IMR-90 (cell line): Measurements from ENCODE around the gene SEBOX. TPM values are rescaled to one million over a fixed set of nuclear protein-coding genes. Genes with fewer than 3 reads are reported as not detected.

Experiments used
- ATAC-seq: fragments of 200-7000 bp; cut with Tn5 transposase; 2 replicates; pipeline ENCODE4 v1.9.1; 2020; ENCODE audit warnings: low read depth, mild to moderate bottlenecking, moderate library complexity
- BruUV-seq: library from RNA; stranded (reverse); fragments of 400-500 nt; replicated peaks from 2 replicates; lab custom pipeline; 2021; lab: Mats Ljungman, UMichigan
- CTCF ChIA-PET: fragments of 300-600 bp; formaldehyde crosslinking; extraction: SDS; loops from one replicate; lab custom pipeline; 2021; ENCODE audit warnings: antibody characterized with exemption; lab: Yijun Ruan, JAX
- POLR2A ChIA-PET: fragments of 300-600 bp; sonication (Branson Sonifier 250); formaldehyde crosslinking; loops from one replicate; lab custom pipeline; 2022; ENCODE audit warnings: antibody characterized with exemption; ENCODE audit not compliant: unreplicated experiment; lab: Charles Lee
- DNase-seq: peaks from one replicate; pipeline ENCODE4 v3.0.0; 2013
- H2AFZ ChIP-seq: replicated peaks from 2 replicates; pipeline ENCODE3; 2013; ENCODE audit warnings: low read length, mild to moderate bottlenecking; ENCODE audit not compliant: poor library complexity
- H2AK5ac ChIP-seq: 2 replicates; pipeline ENCODE4 v1.6.1; 2013; ENCODE audit warnings: low read depth, low read length, inconsistent platforms
- H2AK9ac ChIP-seq: replicated peaks from 2 replicates; pipeline ENCODE3; 2013; ENCODE audit warnings: mild to moderate bottlenecking, low read depth, low read length, moderate library complexity; ENCODE audit not compliant: poor library complexity
- H2BK120ac ChIP-seq: 2 replicates; pipeline ENCODE4 v1.6.1; 2013; ENCODE audit warnings: low read depth, low read length, inconsistent platforms
- H2BK15ac ChIP-seq: 3 replicates; pipeline ENCODE4 v1.6.1; 2013; ENCODE audit warnings: low read depth, low read length, inconsistent platforms
- H2BK20ac ChIP-seq: 2 replicates; pipeline ENCODE4 v1.6.1; 2013; ENCODE audit warnings: low read depth, mild to moderate bottlenecking, inconsistent platforms, low read length, moderate library complexity
- H2BK5ac ChIP-seq: 2 replicates; pipeline ENCODE4 v1.6.1; 2013; ENCODE audit warnings: mild to moderate bottlenecking, low read depth, low read length, inconsistent platforms; ENCODE audit not compliant: poor library complexity, severe bottlenecking
- H3K14ac ChIP-seq: replicated peaks from 2 replicates; pipeline ENCODE4 v1.6.1; 2013; ENCODE audit warnings: low read depth, low read length, inconsistent platforms
- H3K18ac ChIP-seq: 2 replicates; pipeline ENCODE4 v1.6.1; 2013; ENCODE audit warnings: low read depth, low read length, control low read depth
- H3K23ac ChIP-seq: 2 replicates; pipeline ENCODE4 v1.6.1; 2013; ENCODE audit warnings: low read depth, low read length, inconsistent platforms
- H3K27ac ChIP-seq: 2 replicates; pipeline ENCODE4 v1.5.1; 2013; ENCODE audit warnings: mild to moderate bottlenecking, control low read depth, low read length; ENCODE audit not compliant: insufficient read depth
- H3K27me3 ChIP-seq: 2 replicates; pipeline ENCODE4 v1.6.1; 2013; ENCODE audit warnings: low read length; ENCODE audit not compliant: control insufficient read depth, insufficient read depth
- H3K36me3 ChIP-seq: 2 replicates; pipeline ENCODE4 v1.6.1; 2013; ENCODE audit warnings: low read length, mixed read lengths; ENCODE audit not compliant: control insufficient read depth, insufficient read depth
- H3K4ac ChIP-seq: 2 replicates; pipeline ENCODE4 v1.6.1; 2013; ENCODE audit warnings: low read depth, low read length, inconsistent platforms
- H3K4me1 ChIP-seq: 2 replicates; pipeline ENCODE4 v1.6.1; 2013; ENCODE audit warnings: low read length, mixed read lengths; ENCODE audit not compliant: control insufficient read depth, insufficient read depth
- H3K4me2 ChIP-seq: 2 replicates; pipeline ENCODE4 v1.6.1; 2013; ENCODE audit warnings: low read depth, mild to moderate bottlenecking, control low read depth, low read length, moderate library complexity
- H3K4me3 ChIP-seq: 2 replicates; pipeline ENCODE4 v1.5.1; 2013; ENCODE audit warnings: low read depth, mild to moderate bottlenecking, control low read depth, low read length, moderate library complexity; ENCODE audit not compliant: insufficient read depth
- H3K56ac ChIP-seq: 2 replicates; pipeline ENCODE4 v1.6.1; 2013; ENCODE audit warnings: low read length, inconsistent platforms; ENCODE audit not compliant: insufficient read depth; ENCODE audit errors: extremely low read depth
- H3K79me1 ChIP-seq, 2 experiments: 2 replicates each; pipeline ENCODE4 v1.6.1; 2013; ENCODE audit warnings: low read length in 2 of 2, inconsistent platforms in 1 of 2, low read depth in 1 of 2
- H3K9ac ChIP-seq: 2 replicates; pipeline ENCODE4 v1.6.1; 2013; ENCODE audit warnings: low read depth, low read length, control low read depth
- H3K9me1 ChIP-seq: 2 replicates; pipeline ENCODE4 v1.6.1; 2013; ENCODE audit warnings: low read length, inconsistent platforms; ENCODE audit not compliant: insufficient read depth
- H3K9me3 ChIP-seq: 2 replicates; pipeline ENCODE4 v1.6.1; 2013; ENCODE audit warnings: low read length; ENCODE audit not compliant: control insufficient read depth, insufficient read depth
- H4K20me1 ChIP-seq: 2 replicates; pipeline ENCODE4 v1.6.1; 2013; ENCODE audit warnings: low read length, inconsistent platforms; ENCODE audit not compliant: insufficient read depth
- H4K5ac ChIP-seq: 2 replicates; pipeline ENCODE4 v1.6.1; 2013; ENCODE audit warnings: mild to moderate bottlenecking, low read depth, low read length, control low read depth
- H4K8ac ChIP-seq, 2 experiments: 2 replicates each; pipeline ENCODE4 v1.6.1; 2013; ENCODE audit warnings: low read depth in 2 of 2, low read length in 2 of 2, control low read depth in 1 of 2, inconsistent platforms in 1 of 2
- H4K91ac ChIP-seq: 2 replicates; pipeline ENCODE4 v1.6.1; 2013; ENCODE audit warnings: low read depth, low read length, inconsistent platforms; ENCODE audit not compliant: insufficient read depth
- CEBPB ChIP-seq: IDR thresholded peaks from 2 replicates; pipeline ENCODE4 v1.6.1; 2012; ENCODE audit warnings: low read depth, low read length, improper control_type of control experiment
- CHD1 ChIP-seq: IDR thresholded peaks from 2 replicates; pipeline ENCODE4 v1.6.1; 2012; ENCODE audit warnings: low read depth, low read length, improper control_type of control experiment
- CTCF ChIP-seq: conservative IDR thresholded peaks from 2 replicates; pipeline ENCODE4 v1.5.1; 2012; ENCODE audit warnings: mild to moderate bottlenecking, low read depth, low read length, improper control_type of control experiment
- ELK1 ChIP-seq: fragments of 150-350 bp; IDR thresholded peaks from 2 replicates; pipeline ENCODE4 v1.6.1; 2016; ENCODE audit warnings: low read depth, mild to moderate bottlenecking, low read length, moderate library complexity, borderline replicate concordance
- FOS ChIP-seq: fragments of 150-350 bp; IDR thresholded peaks from 2 replicates; pipeline ENCODE4 v1.6.1; 2016; ENCODE audit warnings: low read depth, low read length
- MAFK ChIP-seq: IDR thresholded peaks from 2 replicates; pipeline ENCODE4 v1.6.1; 2012; ENCODE audit warnings: low read depth, low read length, improper control_type of control experiment
- MAZ ChIP-seq: IDR thresholded peaks from 2 replicates; pipeline ENCODE4 v1.6.1; 2012; ENCODE audit warnings: low read depth, mild to moderate bottlenecking, low read length, improper control_type of control experiment, moderate library complexity, borderline replicate concordance
- NFE2L2 ChIP-seq: fragments of 150-350 bp; IDR thresholded peaks from 2 replicates; pipeline ENCODE4 v1.6.1; 2016; ENCODE audit warnings: low read depth, mild to moderate bottlenecking, low read length
- POLR2A ChIP-seq: IDR thresholded peaks from 2 replicates; pipeline ENCODE4 v1.6.1; 2012; ENCODE audit warnings: mild to moderate bottlenecking, low read depth, low read length
- RCOR1 ChIP-seq: IDR thresholded peaks from 2 replicates; pipeline ENCODE4 v1.6.1; 2012; ENCODE audit warnings: mild to moderate bottlenecking, low read length, improper control_type of control experiment; ENCODE audit not compliant: insufficient replicate concordance
- RFX5 ChIP-seq: IDR thresholded peaks from 2 replicates; pipeline ENCODE4 v1.8.0; 2012; ENCODE audit warnings: low read depth, mild to moderate bottlenecking, low read length, moderate library complexity
- WGBS, 2 experiments: methylation state at CpG; one replicate each; pipeline versions ENCODE4 v1.1.5 to v1.1.7; 2013; ENCODE audit warnings: missing lambda C conversion rate in 2 of 2; ENCODE audit not compliant: insufficient read length in 1 of 2; ENCODE audit errors: extremely low coverage in 2 of 2; 5-methylcytosine and 5-hydroxymethylcytosine counted together
- dilution Hi-C: fragments of 300-500 bp; cut with HindIII; formaldehyde crosslinking; loops from one replicate; pipeline ENCODE4 v1.14.3; 2018; ENCODE audit warnings: low sequenced_read_pairs; ENCODE audit not compliant: unreplicated experiment
- in situ Hi-C: fragments of 300-500 bp; cut with MboI; formaldehyde crosslinking; loops from 3 replicates; pipeline ENCODE4 v1.14.3; 2019; ENCODE audit warnings: low sequenced_read_pairs, inconsistent platforms, mixed read lengths
- intact Hi-C: fragments of 100-400 bp; cut with micrococcal nuclease; formaldehyde crosslinking; loops from 2 replicates; pipeline ENCODE4 v1.10.0; 2022
- polyA plus RNA-seq, 3 experiments: library from polyadenylated mRNA; depleted of rRNA; stranded (reverse); fragments of >200 nt; gene quantifications; 2 replicates each; pipeline ENCODE4 v1.2.3, GENCODE V29; 2012; ENCODE audit warnings: low replicate concordance in 1 of 3
- total RNA-seq: library from RNA; depleted of rRNA; stranded (reverse); fragments of >200 nt; gene quantifications from 2 replicates; pipeline ENCODE4 v1.2.3, GENCODE V29; 2012

SEBOX gene
- total and polyA plus RNA-seq, 2 of the 4 experiments (the other 2 are of a cell fraction): not detected

GRCh38 chr17:28363186-28363585 lies 1.8 kb downstream of the SEBOX start:
- no peak overlapping the region for H2AK5ac ChIP-seq
- peaks cover 5 to 9% of the 10 kb centered on the region in 2 experiments for H3K79me1 ChIP-seq
- no peak overlapping the region for H3K9ac ChIP-seq
- no TSS peak for BruUV-seq
- H3K4me3 ChIP-seq: no peak overlapping the region
- no peak for ATAC-seq
- no peak overlapping the region for H2AFZ ChIP-seq
- H4K8ac ChIP-seq: no peak overlapping the region
- in situ Hi-C loops (no loop called here), intact Hi-C loops (no loop called here), dilution Hi-C loops (no loop called here)
- H2BK5ac ChIP-seq: no peak overlapping the region
- H3K9me3 ChIP-seq: no peaks in the 10 kb centered on the region
- no peak overlapping the region for H2BK20ac ChIP-seq
- peaks cover 26% of the 10 kb centered on the region for H3K36me3 ChIP-seq
- no peak overlapping the region for H2AK9ac ChIP-seq
- ChIA-PET CTCF (no interaction called here), POLR2A (no interaction called here)
- no peak overlapping the region for H3K56ac ChIP-seq
- no peaks in the 10 kb centered on the region for H3K27me3 ChIP-seq
- no peak overlapping the region for H3K4me2 ChIP-seq
- TF ChIP-seq FOS: no peak
- no peak for TF ChIP-seq RFX5
- no peak for TF ChIP-seq CHD1
- no peak for TF ChIP-seq POLR2A
- TF ChIP-seq NFE2L2: no peak
- TF ChIP-seq CEBPB: no peak
- no peak for TF ChIP-seq MAZ
- no peak for TF ChIP-seq MAFK
- TF ChIP-seq ELK1: no peak
- no peak for TF ChIP-seq RCOR1
- no peak for TF ChIP-seq CTCF
- H2BK15ac ChIP-seq: no peak overlapping the region
- no peak overlapping the region for H3K4ac ChIP-seq
- no peak overlapping the region for H4K91ac ChIP-seq
- no peak for DNase-seq
- no peak overlapping the region for H3K18ac ChIP-seq
- no peak overlapping the region for H3K14ac ChIP-seq
- H3K4me1 ChIP-seq: peaks cover 2% of the 10 kb centered on the region
- no peaks in the 10 kb centered on the region; the same call in 1 of the 2 replicates for H3K9me1 ChIP-seq
- no peaks in the 10 kb centered on the region; the same call in 1 of the 2 replicates for H4K20me1 ChIP-seq
- H3K23ac ChIP-seq: no peak overlapping the region
- no CpG with 5 or more reads among the region's 5 CpGs for WGBS, 2 experiments
- no peak overlapping the region for H4K5ac ChIP-seq
- no peak overlapping the region for H3K27ac ChIP-seq
- H2BK120ac ChIP-seq: no peak overlapping the region
